Transverse colon (tissue), 4 donors: Measurements from ENCODE around the gene UBA5. TPM values are rescaled to one million over a fixed set of nuclear protein-coding genes. Genes with fewer than 3 reads are reported as not detected.

ENCODE experiments used
- DNase-seq: peaks from one replicate; pipeline ENCODE4 v3.0.0-alpha.2; 2019
- H3K27ac ChIP-seq, 4 donors: fragments of 200-600 bp; sonication (generic); 2 replicates each; pipeline ENCODE4 v1.5.1; 2016 to 2018; ENCODE audit warnings: inconsistent platforms in 4 of 4
- H3K27me3 ChIP-seq: fragments of 200-600 bp; sonication (generic); 2 replicates; pipeline ENCODE4 v1.5.1; 2017; ENCODE audit warnings: inconsistent platforms
- H3K36me3 ChIP-seq, 4 donors: fragments of 200-600 bp; sonication (generic); 2 replicates each; pipeline ENCODE4 v1.5.1; 2017 to 2019; ENCODE audit warnings: inconsistent platforms in 4 of 4
- H3K4me1 ChIP-seq, 4 donors: fragments of 200-600 bp; sonication (generic); 2 replicates each; pipeline ENCODE4 v1.5.1; 2017 to 2020; ENCODE audit warnings: inconsistent platforms in 4 of 4
- H3K4me3 ChIP-seq, 4 donors: fragments of 200-600 bp; sonication (generic); 1 replicate in 1 of 4; 2 replicates in 3 of 4; pipeline versions ENCODE4 v1.5.1 to v1.6.1; 2017 to 2019; ENCODE audit warnings: inconsistent platforms in 4 of 4
- H3K9me3 ChIP-seq, 2 donors: fragments of 200-600 bp; sonication (generic); 2 replicates each; pipeline ENCODE4 v1.5.1; 2017 to 2019; ENCODE audit warnings: inconsistent platforms in 2 of 2
- CTCF ChIP-seq, 5 experiments: fragments of 200-600 bp in 3 of 5; fragments of 450-650 bp in 2 of 5; sonication (generic) in 3 of 5; IDR thresholded peaks; 1 replicate in 2 of 5; 2 replicates in 3 of 5; pipeline ENCODE4 v1.5.1; 2016 to 2017; ENCODE audit warnings: antibody characterized with exemption in 5 of 5, inconsistent platforms in 3 of 5, mild to moderate bottlenecking in 2 of 5, moderate library complexity in 1 of 5
- EP300 ChIP-seq: sonication (generic); formaldehyde crosslinking; IDR thresholded peaks from one replicate; pipeline ENCODE4 v1.6.1; 2017; ENCODE audit warnings: antibody characterized with exemption, low read depth
- POLR2A ChIP-seq: fragments of 450-650 bp; IDR thresholded peaks from one replicate; pipeline ENCODE4 v1.6.1; 2016; ENCODE audit warnings: antibody characterized with exemption, mild to moderate bottlenecking, moderate library complexity
- POLR2AphosphoS5 ChIP-seq, 3 donors: sonication (generic); formaldehyde crosslinking; IDR thresholded peaks; one replicate each; pipeline ENCODE4 v1.6.1; 2016; ENCODE audit warnings: antibody characterized with exemption in 3 of 3
- WGBS, 2 donors: methylation state at CpG; one replicate each; pipeline ENCODE4 v1.1.5; 2018; ENCODE audit warnings: low coverage in 1 of 2; 5-methylcytosine and 5-hydroxymethylcytosine counted together
- in situ Hi-C, 4 donors: fragments of 200-750 bp; cut with MboI; loops; one replicate each; pipeline versions ENCODE4 v1.15.0 to v1.15.1; 2017; ENCODE audit warnings: low sequenced_read_pairs in 3 of 4, low pct_ligation_motif_present in 1 of 4, low pct_unique_long_range_greater_than_20kb in 1 of 4
- intact Hi-C: fragments of 100-400 bp; cut with DNase I; formaldehyde crosslinking; loops from one replicate; pipeline ENCODE4 v1.15.1; 2023; ENCODE audit warnings: low total_unique reads
- total RNA-seq, 4 donors: library from RNA; depleted of rRNA; stranded (reverse); fragments of >200 nt; gene quantifications; one replicate each; pipeline ENCODE4 v1.1.0, GENCODE V29; 2016

UBA5 gene
- total RNA-seq, 4 donors from 2014 or later = 25.7 to 45.3 (median 33.4) TPM

- WGBS, 2 donors = 70% methylated on average over 1 of the region's 1 CpG; no CpG with 5 or more reads in 1 of the 2 donors
- no peaks in the 10 kb centered on the region for H3K9me3 ChIP-seq
- DNase-seq = no peak
- no peaks in the 10 kb centered on the region for H3K27me3 ChIP-seq
- no peak for TF ChIP-seq EP300
- no peak for TF ChIP-seq POLR2A
- TF ChIP-seq POLR2AphosphoS5 (IDR thresholded peaks at IDR 0.05) = no peak
- TF ChIP-seq CTCF (IDR thresholded peaks at IDR 0.05) = no peak
- in situ Hi-C loops (no loop called here), intact Hi-C loops (no loop called here)
- peaks cover 0 to 15% (median 2%) of the 10 kb centered on the region in 4 donors for H3K36me3 ChIP-seq
- no peak overlapping the region for H3K4me3 ChIP-seq
- H3K27ac ChIP-seq = no peak overlapping the region
- H3K4me1 ChIP-seq = no peaks in the 10 kb centered on the region
Measured at GRCh38 chr3:132622148-132622547, 38.0 kb upstream of the UBA5 start.

- Histone ChIP-seq H3K4me3 (no peak overlapping the region), H3K36me3 (peaks cover 0 to 15% (median 3%) of the 10 kb centered on the region in 4 donors), H3K27me3 (no peaks in the 10 kb centered on the region), H3K4me1 (no peaks in the 10 kb centered on the region), H3K9me3 (no peaks in the 10 kb centered on the region), H3K27ac (no peak overlapping the region)
- DNase-seq = no peak
- 86 to 100% methylated on average over 1 of the region's 1 CpG for WGBS, 2 donors
- intact Hi-C loops (no loop called here), in situ Hi-C loops (no loop called here)
- TF ChIP-seq POLR2AphosphoS5 (IDR thresholded peaks at IDR 0.05) (no peak), POLR2A (no peak), CTCF (IDR thresholded peaks at IDR 0.05) (no peak), EP300 (no peak)
Measured at GRCh38 chr3:132622761-132623160, 37.4 kb upstream of the UBA5 start.

- H3K36me3 ChIP-seq = peaks cover 0 to 15% (median 4%) of the 10 kb centered on the region in 4 donors
- H3K27ac ChIP-seq = no peak overlapping the region
- WGBS, 2 donors = 100% methylated on average over 1 of the region's 1 CpG; no CpG with 5 or more reads in 1 of the 2 donors
Measured at GRCh38 chr3:132623646-132624045, 36.5 kb upstream of the UBA5 start.

GRCh38 chr3:132624790-132625189, 35.3 kb upstream of the UBA5 start:
- Histone ChIP-seq H3K27ac (no peak overlapping the region), H3K36me3 (peaks cover 0 to 15% (median 4%) of the 10 kb centered on the region in 4 donors), H3K4me1 (no peaks in the 10 kb centered on the region), H3K9me3 (no peaks in the 10 kb centered on the region), H3K4me3 (no peak overlapping the region), H3K27me3 (no peaks in the 10 kb centered on the region)
- no peak for TF ChIP-seq CTCF (IDR thresholded peaks at IDR 0.05)
- TF ChIP-seq POLR2A = no peak
- TF ChIP-seq POLR2AphosphoS5 (IDR thresholded peaks at IDR 0.05) = no peak
- TF ChIP-seq EP300 = no peak
- intact Hi-C loops (no loop called here), in situ Hi-C loops (loop anchor here in 2 of 4 donors (25.0 kb wide), 1 partner anchor 262 kb away; no protein-coding TSS in a partner anchor)
- no peak for DNase-seq
- 93 to 95% methylated on average over 4 to 7 of the region's 7 CpGs for WGBS, 2 donors

More at GRCh38 chr3:132623646-132624045, 36.5 kb upstream of the UBA5 start:
- no peak for TF ChIP-seq POLR2AphosphoS5 (IDR thresholded peaks at IDR 0.05)
- no peak for TF ChIP-seq EP300
- TF ChIP-seq CTCF (IDR thresholded peaks at IDR 0.05) = no peak
- TF ChIP-seq POLR2A = no peak
- no peak for DNase-seq
- Histone ChIP-seq H3K9me3 (no peaks in the 10 kb centered on the region), H3K27me3 (no peaks in the 10 kb centered on the region), H3K4me3 (no peak overlapping the region), H3K4me1 (no peaks in the 10 kb centered on the region)
- intact Hi-C loops (no loop called here), in situ Hi-C loops (no loop called here)
